ENCODE results near the gene EWSR1.

The EWSR1 gene

DNA sequence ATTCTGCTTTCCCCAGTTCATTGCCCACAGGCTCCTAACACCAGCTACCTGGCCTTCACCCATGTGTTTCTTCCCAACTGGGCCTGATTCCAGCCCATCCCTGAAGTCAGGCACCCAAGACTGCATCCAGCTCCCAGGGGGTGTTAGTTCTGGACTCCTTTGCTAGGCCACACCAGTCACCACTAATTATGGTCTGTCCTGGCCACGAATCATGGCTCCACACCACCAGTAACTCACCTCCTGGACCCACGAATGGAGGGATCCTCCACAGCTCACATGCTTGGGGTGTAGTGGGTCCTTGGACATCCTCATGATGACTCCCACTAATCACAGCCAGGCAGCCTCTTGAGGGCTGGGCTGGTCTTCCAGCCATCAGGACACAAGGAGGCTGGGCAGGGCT is 51.0 kb downstream of the EWSR1 start:
- no peak overlapping the region for H3K27ac Mint-ChIP-seq
- H3K4me3 Mint-ChIP-seq = no peak overlapping the region
- peaks cover 30% of the 10 kb centered on the region for H3K4me1 Mint-ChIP-seq (ENCODE audit: low read depth)
- intact Hi-C loops (cut with micrococcal nuclease) = no loop called here
- H3K36me3 Mint-ChIP-seq (ENCODE audit: low read depth) = peaks cover 76% of the 10 kb centered on the region
- no peaks in the 10 kb centered on the region for H3K9me3 Mint-ChIP-seq
- H3K27me3 Mint-ChIP-seq = peaks cover 38% of the 10 kb centered on the region

DNA sequence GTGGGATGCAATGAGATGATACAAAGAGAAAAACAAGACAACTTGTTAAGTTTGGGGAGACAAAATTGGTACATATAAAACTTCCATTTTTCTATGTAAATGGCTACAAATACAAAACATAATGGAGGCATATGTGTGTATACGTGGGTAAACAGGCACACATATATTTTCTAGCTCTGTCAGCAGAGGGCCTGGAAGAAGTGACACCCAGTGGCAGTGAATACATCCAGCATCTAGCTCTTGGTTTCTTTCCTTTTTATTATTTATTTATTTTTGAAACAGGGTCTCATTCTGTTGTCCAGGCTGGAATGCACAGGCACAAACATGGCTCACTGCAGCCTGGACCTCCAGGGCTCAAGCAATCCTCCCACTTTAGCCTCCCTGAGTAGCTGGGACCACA is 52.5 kb downstream of the EWSR1 start:
- H3K27ac Mint-ChIP-seq = no peak overlapping the region

DNA sequence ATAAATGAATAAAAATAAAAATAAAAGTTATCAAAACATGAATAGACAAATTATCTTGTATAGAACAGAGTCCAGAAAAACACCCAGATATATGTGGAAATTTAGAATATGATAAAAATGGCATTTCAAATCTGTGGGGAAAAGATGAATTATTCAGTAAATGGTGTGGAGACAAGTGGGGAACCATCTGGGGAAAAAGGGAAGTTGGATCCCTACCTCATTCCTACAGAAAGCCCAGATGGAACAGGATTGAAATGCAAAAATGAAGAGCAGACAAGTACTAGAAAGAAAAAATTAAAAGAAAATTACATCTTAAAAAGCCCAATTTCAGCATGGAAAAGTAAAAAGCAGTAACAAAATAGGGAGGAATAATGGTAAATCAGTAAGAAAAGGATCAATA is 55.6 kb downstream of the EWSR1 start:
- intact Hi-C loops (cut with micrococcal nuclease) = no loop called here
- Mint-ChIP-seq H3K36me3 (ENCODE audit: low read depth) (peaks cover 84% of the 10 kb centered on the region), H3K27me3 (peaks cover 1% of the 10 kb centered on the region), H3K4me3 (no peak overlapping the region), H3K4me1 (ENCODE audit: low read depth) (peaks cover 9% of the 10 kb centered on the region), H3K9me3 (no peaks in the 10 kb centered on the region), H3K27ac (no peak overlapping the region)

More for the DNA sequence above, 52.5 kb downstream of the EWSR1 start:
- Mint-ChIP-seq H3K9me3 (no peaks in the 10 kb centered on the region), H3K4me3 (no peak overlapping the region), H3K27me3 (peaks cover 29% of the 10 kb centered on the region), H3K36me3 (ENCODE audit: low read depth) (peaks cover 79% of the 10 kb centered on the region), H3K4me1 (ENCODE audit: low read depth) (peaks cover 25% of the 10 kb centered on the region)
- intact Hi-C loops (cut with micrococcal nuclease) = no loop called here

DNA sequence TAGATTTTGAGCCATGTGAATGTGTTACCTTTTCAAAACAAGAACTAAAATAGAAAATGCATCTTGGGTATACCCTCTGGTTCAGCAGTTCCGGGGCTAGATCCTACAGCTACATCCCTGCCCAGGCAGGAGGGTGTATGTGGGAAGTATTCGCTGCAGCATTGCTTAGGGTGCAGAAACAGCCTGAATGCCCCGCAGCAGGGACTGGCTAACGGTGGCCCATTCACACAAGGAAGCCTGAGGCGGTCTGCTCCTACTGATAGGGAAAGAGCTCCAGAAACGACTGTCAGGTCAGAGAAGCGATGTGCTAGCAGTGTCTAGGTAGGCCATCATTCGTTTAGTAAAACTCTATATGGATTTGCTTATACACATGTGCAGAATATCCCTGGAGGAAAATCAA is 57.3 kb downstream of the EWSR1 start:
- intact Hi-C loops (cut with micrococcal nuclease) = no loop called here
- H3K27ac Mint-ChIP-seq = no peak overlapping the region
- H3K4me3 Mint-ChIP-seq = no peak overlapping the region
- no peaks in the 10 kb centered on the region for H3K9me3 Mint-ChIP-seq
- no peaks in the 10 kb centered on the region for H3K27me3 Mint-ChIP-seq
- H3K4me1 Mint-ChIP-seq (ENCODE audit: low read depth) = peaks cover 9% of the 10 kb centered on the region
- H3K36me3 Mint-ChIP-seq (ENCODE audit: low read depth) = peaks cover 92% of the 10 kb centered on the region

DNA sequence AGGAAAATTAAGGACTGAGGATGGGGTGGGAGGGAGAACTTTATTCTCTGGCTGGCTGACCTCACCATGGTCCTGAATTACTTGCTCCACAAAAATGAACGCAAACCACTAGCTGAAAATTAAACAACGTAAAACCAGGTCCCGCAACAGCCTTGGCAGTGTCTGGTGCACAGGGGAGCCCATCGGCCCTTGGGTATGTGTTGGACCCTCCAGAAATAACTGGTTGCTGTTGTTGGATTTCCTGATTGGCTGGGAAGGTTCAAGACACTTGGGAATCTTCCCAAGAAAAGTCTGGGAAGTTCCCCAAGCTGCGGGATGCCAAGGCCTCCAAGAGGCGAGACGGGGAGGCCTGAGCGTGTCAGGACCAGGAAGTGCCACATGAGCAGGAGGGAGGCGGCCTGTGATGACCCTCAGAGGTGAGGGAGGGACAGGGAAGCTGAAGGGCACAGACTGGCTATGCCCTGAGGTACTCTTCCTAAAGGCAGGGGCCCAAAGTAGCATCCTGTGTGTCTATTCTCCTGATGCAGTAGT is 57.8 kb downstream of the EWSR1 start:
- no peaks in the 10 kb centered on the region for H3K27me3 Mint-ChIP-seq
- intact Hi-C loops (cut with micrococcal nuclease) = no loop called here

DNA sequence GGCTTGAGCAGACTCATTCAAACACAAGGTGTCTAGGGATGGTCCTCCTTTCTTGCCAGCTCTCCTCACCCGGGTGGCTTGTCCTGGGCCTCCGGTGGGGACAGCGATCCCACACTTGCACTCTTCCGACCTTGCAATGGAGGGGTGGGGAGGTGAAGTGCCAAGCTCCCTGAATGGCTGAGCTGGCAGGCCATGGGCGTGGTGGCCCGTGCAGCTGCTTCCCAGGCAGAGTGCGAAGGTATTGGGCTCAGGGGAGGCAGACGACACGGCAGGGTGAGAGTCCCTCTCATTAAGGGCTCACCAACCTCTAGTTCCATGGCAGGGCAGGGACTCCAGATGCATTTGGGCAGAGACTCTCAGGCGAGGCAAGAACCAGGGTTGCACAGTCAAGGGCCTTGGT is 58.4 kb downstream of the EWSR1 start:
- peaks cover 95% of the 10 kb centered on the region for H3K36me3 Mint-ChIP-seq (ENCODE audit: low read depth)
- no peak overlapping the region for H3K4me3 Mint-ChIP-seq
- H3K27me3 Mint-ChIP-seq = no peaks in the 10 kb centered on the region
- no peaks in the 10 kb centered on the region for H3K9me3 Mint-ChIP-seq
- intact Hi-C loops (cut with micrococcal nuclease) = no loop called here
- no peak overlapping the region for H3K27ac Mint-ChIP-seq
- H3K4me1 Mint-ChIP-seq (ENCODE audit: low read depth) = peaks cover 9% of the 10 kb centered on the region

More for the DNA sequence above, 57.8 kb downstream of the EWSR1 start:
- Mint-ChIP-seq H3K36me3 (ENCODE audit: low read depth) (peaks cover 95% of the 10 kb centered on the region), H3K9me3 (no peaks in the 10 kb centered on the region), H3K4me1 (ENCODE audit: low read depth) (peaks cover 9% of the 10 kb centered on the region), H3K27ac (no peak overlapping the region), H3K4me3 (no peak overlapping the region)

DNA sequence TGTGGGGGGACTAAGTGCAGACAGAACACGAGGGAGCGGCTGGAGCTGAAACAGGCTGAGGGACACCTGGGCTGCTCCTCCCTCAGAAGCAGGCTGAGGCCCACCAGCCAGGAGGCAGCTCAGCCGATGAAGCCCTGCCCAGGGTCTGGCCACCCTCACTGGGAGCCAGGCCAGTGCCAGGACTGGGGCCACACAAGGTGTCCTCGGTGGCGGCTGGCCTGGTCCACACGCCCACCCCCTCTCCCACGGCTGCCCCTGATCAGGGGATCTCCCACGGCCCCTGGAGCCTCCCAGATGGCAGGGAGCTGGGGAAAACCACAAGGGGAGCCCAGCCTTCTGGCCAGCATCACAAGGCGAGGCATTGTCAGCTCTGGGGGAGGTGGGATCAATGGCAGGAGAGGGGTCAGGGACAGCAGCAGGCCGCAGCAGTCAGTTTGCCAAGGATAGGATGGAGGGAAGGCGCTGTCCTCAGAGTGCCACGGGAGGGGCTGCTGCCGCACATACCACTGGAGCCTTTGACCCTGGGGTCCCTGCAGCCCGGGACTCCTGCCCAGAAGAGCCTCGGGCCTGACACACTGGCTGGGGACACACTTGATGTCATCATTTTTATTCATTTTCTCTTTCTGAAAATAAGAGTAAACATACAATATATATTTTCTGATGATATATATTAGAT is 59.2 kb downstream of the EWSR1 start:
- Mint-ChIP-seq H3K36me3 (ENCODE audit: low read depth) (peaks cover 95% of the 10 kb centered on the region), H3K27me3 (no peaks in the 10 kb centered on the region), H3K9me3 (no peaks in the 10 kb centered on the region), H3K4me1 (ENCODE audit: low read depth) (peaks cover 9% of the 10 kb centered on the region), H3K4me3 (no peak overlapping the region), H3K27ac (no peak overlapping the region)
- intact Hi-C loops (cut with micrococcal nuclease) = no loop called here

DNA sequence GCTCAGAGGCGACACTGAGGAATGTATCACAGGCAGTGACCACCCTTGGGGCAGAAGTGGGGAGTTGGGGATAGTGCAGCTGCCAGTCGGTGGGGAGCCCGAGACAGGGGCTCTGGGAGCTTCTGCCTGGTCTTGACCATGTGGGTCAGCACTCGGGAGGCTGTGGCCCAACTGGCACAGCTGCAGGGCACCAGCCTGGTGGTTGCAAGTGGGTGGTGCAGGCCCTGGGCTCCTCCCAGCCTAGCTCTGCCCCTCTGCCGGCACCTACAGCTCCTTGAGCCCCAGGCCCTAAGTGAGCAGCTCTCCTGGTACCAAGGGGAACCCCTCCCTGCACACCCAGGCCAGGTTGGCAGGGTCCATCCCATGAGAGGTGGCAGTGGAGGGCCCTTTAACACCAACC is 60.0 kb downstream of the EWSR1 start:
- Mint-ChIP-seq H3K4me3 (no peak overlapping the region), H3K27me3 (no peaks in the 10 kb centered on the region), H3K27ac (no peak overlapping the region), H3K36me3 (ENCODE audit: low read depth) (peaks cover 95% of the 10 kb centered on the region), H3K9me3 (no peaks in the 10 kb centered on the region), H3K4me1 (ENCODE audit: low read depth) (peaks cover 9% of the 10 kb centered on the region)
- intact Hi-C loops (cut with micrococcal nuclease) = no loop called here

DNA sequence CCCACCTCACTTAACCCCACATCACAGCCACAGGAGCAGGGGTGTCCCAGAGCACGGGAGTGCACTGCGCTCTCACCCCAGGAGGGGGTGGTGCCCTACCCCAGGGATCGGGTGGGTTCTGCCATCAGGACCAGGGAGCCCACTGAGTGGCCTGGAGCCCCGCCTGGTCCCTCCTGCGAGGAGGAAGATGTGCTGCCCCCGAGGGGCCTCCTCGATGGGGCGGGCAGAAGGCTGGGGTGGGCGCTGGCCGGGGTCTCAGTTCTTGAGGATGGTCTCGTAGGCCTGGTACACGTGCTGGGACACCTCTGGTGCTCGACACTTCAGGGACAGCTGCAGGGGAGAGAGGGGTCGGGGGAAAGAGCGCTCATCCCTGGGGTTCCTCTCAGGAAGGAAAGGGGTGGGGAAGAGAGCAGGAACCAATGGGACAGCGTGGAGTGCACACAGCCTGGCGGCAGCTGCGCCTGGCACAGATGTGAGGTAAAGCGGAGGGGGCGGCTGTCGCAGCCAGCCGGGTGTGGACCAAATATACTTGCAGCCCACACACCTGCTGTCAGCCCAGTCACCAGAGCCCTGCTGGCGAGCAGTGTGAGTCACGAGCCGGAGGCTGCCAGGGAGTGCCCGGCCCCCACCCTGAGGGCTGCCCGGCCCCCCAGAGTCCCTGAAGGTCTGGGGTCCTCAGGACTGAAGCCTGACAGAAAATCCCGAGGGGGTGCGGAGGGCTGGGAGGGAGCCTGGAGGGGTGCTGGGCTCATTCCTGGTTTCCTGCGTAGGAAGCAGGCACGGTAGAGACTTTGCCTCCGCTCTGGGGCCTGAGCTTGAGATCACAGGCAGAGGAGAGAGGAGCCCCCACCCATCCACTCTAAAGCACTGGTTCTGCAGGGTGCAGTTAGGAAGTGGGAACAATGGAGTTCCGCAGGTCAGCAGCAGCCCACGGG is 60.8 kb downstream of the EWSR1 start:
- Mint-ChIP-seq H3K27me3 (no peaks in the 10 kb centered on the region), H3K4me1 (ENCODE audit: low read depth) (peaks cover 6% of the 10 kb centered on the region), H3K36me3 (ENCODE audit: low read depth) (peaks cover 95% of the 10 kb centered on the region), H3K9me3 (no peaks in the 10 kb centered on the region), H3K4me3 (no peak overlapping the region), H3K27ac (no peak overlapping the region)
- intact Hi-C loops (cut with micrococcal nuclease) = no loop called here

DNA sequence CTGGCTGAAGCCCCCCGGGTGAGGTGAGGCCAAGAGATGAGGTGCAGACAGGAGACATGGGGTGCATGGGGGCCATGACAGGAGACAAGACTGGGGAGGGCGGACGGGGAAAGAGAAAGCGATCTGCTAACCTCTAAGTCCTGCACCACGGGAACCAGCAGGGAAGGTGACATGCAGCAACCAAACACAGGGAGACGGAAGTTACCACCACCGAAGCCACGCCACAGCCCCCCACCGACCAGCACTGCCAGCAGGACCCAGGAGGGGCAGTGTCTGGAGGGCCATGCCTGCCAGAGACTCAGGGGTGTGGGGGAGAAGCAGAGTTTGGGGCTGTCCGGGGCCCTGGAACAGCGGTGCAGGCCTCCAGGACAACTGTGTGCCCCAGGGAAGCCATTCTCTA is 61.5 kb downstream of the EWSR1 start:
- intact Hi-C loops (cut with micrococcal nuclease) = no loop called here
- Mint-ChIP-seq H3K36me3 (ENCODE audit: low read depth) (peaks cover 96% of the 10 kb centered on the region), H3K4me1 (ENCODE audit: low read depth) (no peaks in the 10 kb centered on the region), H3K27ac (no peak overlapping the region), H3K9me3 (no peaks in the 10 kb centered on the region), H3K4me3 (no peak overlapping the region), H3K27me3 (no peaks in the 10 kb centered on the region)

DNA sequence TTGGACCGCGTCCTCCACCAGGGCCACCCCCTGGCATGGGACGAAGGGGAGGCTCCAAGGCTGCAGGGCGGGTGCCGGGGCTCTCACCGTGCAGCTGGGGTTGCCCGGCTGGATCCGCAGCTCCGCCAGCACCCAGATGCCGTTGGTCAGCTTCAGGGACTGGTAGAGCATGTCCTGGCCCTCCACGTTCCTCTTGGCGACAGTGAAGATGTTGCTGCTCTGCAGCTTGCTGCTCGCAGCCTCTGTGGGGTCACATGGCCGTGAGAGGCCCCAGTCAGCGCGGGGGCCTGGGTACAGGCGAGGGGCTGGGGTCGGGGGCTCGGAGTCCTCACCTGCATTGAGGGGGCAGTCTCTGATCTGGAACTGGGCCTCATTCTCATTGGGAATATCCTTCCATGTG is 62.2 kb downstream of the EWSR1 start:
- Mint-ChIP-seq H3K4me3 (no peak overlapping the region), H3K4me1 (ENCODE audit: low read depth) (no peaks in the 10 kb centered on the region), H3K27ac (no peak overlapping the region), H3K36me3 (ENCODE audit: low read depth) (peaks cover 100% of the 10 kb centered on the region), H3K27me3 (no peaks in the 10 kb centered on the region), H3K9me3 (no peaks in the 10 kb centered on the region)
- intact Hi-C loops (cut with micrococcal nuclease) = no loop called here

DNA sequence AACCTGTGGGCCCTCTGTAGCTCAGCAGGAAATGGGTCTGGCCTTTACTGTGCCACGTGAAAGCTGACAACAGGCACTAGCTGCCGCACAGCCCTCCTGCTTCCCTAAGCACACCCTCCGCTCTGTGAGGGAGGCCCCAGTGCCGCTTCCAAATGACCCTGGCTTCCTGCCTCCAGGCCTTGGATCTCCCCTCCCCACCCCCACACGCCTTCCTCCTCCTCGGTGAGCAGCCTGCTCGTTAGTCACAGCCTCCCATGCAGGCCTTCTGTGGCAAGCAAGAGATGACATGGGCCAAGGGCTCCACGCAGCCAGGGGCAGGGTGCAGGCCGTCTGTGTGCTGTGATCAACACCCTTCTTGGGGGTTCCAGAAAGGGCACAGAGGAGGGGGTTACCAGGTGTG is 62.7 kb downstream of the EWSR1 start:
- H3K4me1 Mint-ChIP-seq (ENCODE audit: low read depth) = no peaks in the 10 kb centered on the region
- no peak overlapping the region for H3K27ac Mint-ChIP-seq
- no peaks in the 10 kb centered on the region for H3K27me3 Mint-ChIP-seq
- H3K9me3 Mint-ChIP-seq = no peaks in the 10 kb centered on the region
- H3K36me3 Mint-ChIP-seq (ENCODE audit: low read depth) = peaks cover 100% of the 10 kb centered on the region
- intact Hi-C loops (cut with micrococcal nuclease) = no loop called here
- no peak overlapping the region for H3K4me3 Mint-ChIP-seq

DNA sequence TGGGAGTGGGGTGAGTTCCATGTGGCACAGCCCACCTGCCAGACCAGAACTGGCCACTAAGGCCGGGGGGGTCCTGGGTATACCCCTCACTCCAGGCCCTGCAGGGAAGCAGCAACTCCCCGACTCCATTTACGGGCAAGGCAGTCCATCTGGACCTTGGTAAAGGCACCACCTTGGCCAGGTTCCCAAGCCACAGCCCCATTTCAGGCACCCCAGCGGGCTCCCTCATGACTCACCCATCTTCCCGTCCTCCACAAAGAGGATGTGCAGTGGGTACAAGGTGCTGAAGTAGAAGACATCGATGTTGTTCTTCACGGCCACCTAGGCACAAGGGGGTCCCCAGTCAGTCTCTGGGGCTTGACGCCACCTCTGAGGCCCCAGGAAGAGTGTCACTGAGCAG is 63.1 kb downstream of the EWSR1 start:
- H3K36me3 Mint-ChIP-seq (ENCODE audit: low read depth) = peaks cover 100% of the 10 kb centered on the region
- intact Hi-C loops (cut with micrococcal nuclease) = no loop called here

DNA sequence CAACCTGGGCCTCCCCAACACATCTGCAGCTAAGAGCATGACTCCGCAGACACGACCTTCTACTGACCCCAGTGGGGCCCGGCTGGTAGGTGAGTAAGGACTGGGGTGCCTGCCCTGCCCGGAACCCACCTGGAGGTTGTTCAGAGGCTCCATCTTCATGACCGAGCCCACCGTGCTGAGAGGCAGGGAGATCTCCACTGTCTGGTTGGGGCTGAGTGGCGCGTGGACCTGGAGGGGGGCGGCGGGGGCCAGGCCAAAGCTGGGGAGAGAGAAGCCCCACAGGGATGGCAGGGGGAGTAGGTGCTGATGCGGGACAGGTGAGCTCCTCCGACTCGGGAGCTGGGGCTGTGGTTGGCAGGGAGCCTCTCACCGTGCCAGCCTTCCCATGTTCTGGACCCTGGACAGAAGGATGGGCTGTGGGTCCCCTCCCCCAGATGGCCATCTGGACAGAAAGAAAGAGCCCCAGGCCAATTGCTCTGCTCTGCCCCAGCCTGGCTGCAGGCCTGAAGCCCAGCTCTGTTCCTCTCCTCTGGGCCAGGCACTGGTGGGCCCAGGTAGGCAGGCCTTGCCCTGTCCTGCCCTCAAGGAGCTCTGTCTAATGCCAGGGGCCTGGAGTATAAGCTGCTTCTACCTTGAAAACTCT is 63.7 kb downstream of the EWSR1 start:
- Mint-ChIP-seq H3K4me1 (ENCODE audit: low read depth) (no peaks in the 10 kb centered on the region), H3K27ac (no peak overlapping the region), H3K9me3 (no peaks in the 10 kb centered on the region), H3K27me3 (no peaks in the 10 kb centered on the region), H3K36me3 (ENCODE audit: low read depth) (peaks cover 100% of the 10 kb centered on the region), H3K4me3 (no peak overlapping the region)
- intact Hi-C loops (cut with micrococcal nuclease) = no loop called here

More for the DNA sequence above, 63.1 kb downstream of the EWSR1 start:
- Mint-ChIP-seq H3K27ac (no peak overlapping the region), H3K4me1 (ENCODE audit: low read depth) (no peaks in the 10 kb centered on the region), H3K27me3 (no peaks in the 10 kb centered on the region), H3K9me3 (no peaks in the 10 kb centered on the region), H3K4me3 (no peak overlapping the region)

Measured in dendritic cell treated with granulocyte-macrophage colony-stimulating factor and Interleukin-4, amounts not matched to agents 40 ng/mL and 50 ng/mL, for 4 days (primary cell).